ENCODE data around the gene FHL2. TPM values are rescaled to one million over a fixed set of nuclear protein-coding genes. Genes with fewer than 3 reads are reported as not detected.

FHL2 gene
- total and polyA plus RNA-seq, 2 experiments from 2014 or later: 17.9 to 18.8 TPM

- no peak overlapping the region for H2AFZ ChIP-seq
- no peaks in the 10 kb centered on the region for H3K9me2 ChIP-seq (replicated peaks; ENCODE audit: insufficient read depth)
- no peaks in the 10 kb centered on the region for H3K4me1 ChIP-seq (ENCODE audit: insufficient read depth)
- H4K20me1 ChIP-seq (ENCODE audit: insufficient read depth, poor library complexity, severe bottlenecking): no peaks in the 10 kb centered on the region
- peak overlapping the region; percentile 95 for H3K4me2 ChIP-seq
- TF ChIP-seq EZH2phosphoT487 (IDR thresholded peaks at IDR 0.05; ENCODE audit: low read depth, severe bottlenecking, unreplicated experiment) (no peak), CTCF (IDR thresholded peaks at IDR 0.05; ENCODE audit: poor library complexity) (no peak), EZH2 (IDR thresholded peaks at IDR 0.05; ENCODE audit: borderline replicate concordance) (no peak)
- H3K27me3 ChIP-seq: no peaks in the 10 kb centered on the region
- peaks cover 20% of the 10 kb centered on the region for H3K79me2 ChIP-seq
- H3K27ac ChIP-seq: peak overlapping the region; percentile 24
- no peaks in the 10 kb centered on the region for H3K36me3 ChIP-seq (replicated peaks; ENCODE audit: insufficient read depth, low read depth)
- 75% methylated on average over 13 of the region's 13 CpGs for WGBS (ENCODE audit: low lambda C conversion rate, missing lambda C conversion rate)
- no peak overlapping the region for H3K4me3 ChIP-seq
- no peak for DNase-seq (ENCODE audit: low spot score)
- H3K9me3 ChIP-seq (ENCODE audit: low read depth): no peaks in the 10 kb centered on the region
These were observed 1.7 kb downstream of the FHL2 start for GRCh38 chr2:105397025-105397722.

- TF ChIP-seq EZH2phosphoT487 (IDR thresholded peaks at IDR 0.05; ENCODE audit: low read depth, severe bottlenecking, unreplicated experiment) (no peak), CTCF (IDR thresholded peaks at IDR 0.05; ENCODE audit: poor library complexity) (no peak)
- peaks cover 23% of the 10 kb centered on the region for H3K79me2 ChIP-seq
- peak overlapping the region; percentile 53 for H3K27ac ChIP-seq
- no peaks in the 10 kb centered on the region for H3K9me2 ChIP-seq (replicated peaks; ENCODE audit: insufficient read depth)
- H3K4me1 ChIP-seq (ENCODE audit: insufficient read depth): no peaks in the 10 kb centered on the region
- no peak overlapping the region for H3K4me3 ChIP-seq
- H4K20me1 ChIP-seq (ENCODE audit: insufficient read depth, poor library complexity, severe bottlenecking): no peaks in the 10 kb centered on the region
- peak; percentile 80 for DNase-seq (ENCODE audit: low spot score)
- no peaks in the 10 kb centered on the region for H3K9me3 ChIP-seq (ENCODE audit: low read depth)
- no peaks in the 10 kb centered on the region for H3K36me3 ChIP-seq (replicated peaks; ENCODE audit: insufficient read depth, low read depth)
- peak overlapping the region; percentile 95 for H3K4me2 ChIP-seq
- no peak overlapping the region for H2AFZ ChIP-seq
- no peaks in the 10 kb centered on the region for H3K27me3 ChIP-seq
- 74% methylated on average over 12 of the region's 12 CpGs for WGBS (ENCODE audit: low lambda C conversion rate, missing lambda C conversion rate)
These were observed 2.4 kb downstream of the FHL2 start for GRCh38 chr2:105396254-105397024.

DNA sequence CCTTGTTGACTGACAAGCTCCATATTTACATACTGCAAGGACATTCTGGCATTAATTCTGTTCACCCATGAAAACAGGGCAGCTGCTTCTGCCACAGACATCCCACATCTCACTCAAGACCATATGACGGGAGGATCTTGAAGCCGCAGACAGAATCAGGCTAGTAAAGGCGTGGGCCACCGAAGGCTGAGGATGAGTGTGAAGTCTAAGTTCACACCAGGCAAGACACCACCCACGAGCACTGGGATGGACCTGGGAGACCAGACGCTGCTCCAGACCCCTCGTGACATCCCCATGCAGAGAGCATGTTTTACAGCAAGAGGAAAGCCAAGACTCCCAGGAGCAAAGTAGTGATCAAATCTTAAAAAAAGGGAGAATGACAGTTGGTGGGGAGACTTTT is 3.2 kb downstream of the FHL2 start:
- H3K27ac ChIP-seq: no peak overlapping the region
- no peaks in the 10 kb centered on the region for H3K9me3 ChIP-seq (ENCODE audit: low read depth)
- H3K4me3 ChIP-seq: no peak overlapping the region
- no peaks in the 10 kb centered on the region for H3K9me2 ChIP-seq (replicated peaks; ENCODE audit: insufficient read depth)
- TF ChIP-seq CTCF (IDR thresholded peaks at IDR 0.05; ENCODE audit: poor library complexity) (no peak), EZH2phosphoT487 (IDR thresholded peaks at IDR 0.05; ENCODE audit: low read depth, severe bottlenecking, unreplicated experiment) (no peak), EZH2 (IDR thresholded peaks at IDR 0.05; ENCODE audit: borderline replicate concordance) (no peak)
- H3K4me1 ChIP-seq (ENCODE audit: insufficient read depth): no peaks in the 10 kb centered on the region
- no peaks in the 10 kb centered on the region for H3K27me3 ChIP-seq
- H2AFZ ChIP-seq: no peak overlapping the region
- DNase-seq (ENCODE audit: low spot score): no peak
- peaks cover 23% of the 10 kb centered on the region for H3K79me2 ChIP-seq
- WGBS (ENCODE audit: low lambda C conversion rate, missing lambda C conversion rate): 95% methylated on average over 7 of the region's 7 CpGs
- no peaks in the 10 kb centered on the region for H4K20me1 ChIP-seq (ENCODE audit: insufficient read depth, poor library complexity, severe bottlenecking)
- H3K36me3 ChIP-seq (replicated peaks; ENCODE audit: insufficient read depth, low read depth): no peaks in the 10 kb centered on the region
- H3K4me2 ChIP-seq: no peak overlapping the region

All from hepatocyte (in vitro differentiated cells).